Choroid plexus epithelial cell (primary cell): ENCODE data around the gene LNX1.
A peak's percentile ranks its signal among the peaks of the same experiment; 100 is the strongest.
"Not testable (repeated sequence)": the region's sequence is repeated elsewhere in the genome, so short reads cannot be mapped to it uniquely, and the experiment has no call there.

Experiments
- DNase-seq: peaks from one replicate; pipeline ENCODE4 v3.0.0-alpha.2; 2010; ENCODE audit warnings: low read depth
- H3K4me3 ChIP-seq: 2 replicates; pipeline ENCODE4 v1.5.1; 2011; ENCODE audit warnings: low read depth, mild to moderate bottlenecking, control low read depth, low read length, moderate library complexity
- CTCF ChIP-seq: conservative IDR thresholded peaks from 2 replicates; pipeline ENCODE4 v1.5.1; 2011; ENCODE audit warnings: low read depth, mild to moderate bottlenecking, control low read depth, inconsistent platforms, low read length, moderate library complexity

The LNX1 gene

GRCh38 chr4:53479736-53480525 is 111.4 kb downstream of the LNX1 start:
- no peak overlapping the region for H3K4me3 ChIP-seq
- TF ChIP-seq CTCF: no peak
- peak; percentile 47 for DNase-seq

DNA sequence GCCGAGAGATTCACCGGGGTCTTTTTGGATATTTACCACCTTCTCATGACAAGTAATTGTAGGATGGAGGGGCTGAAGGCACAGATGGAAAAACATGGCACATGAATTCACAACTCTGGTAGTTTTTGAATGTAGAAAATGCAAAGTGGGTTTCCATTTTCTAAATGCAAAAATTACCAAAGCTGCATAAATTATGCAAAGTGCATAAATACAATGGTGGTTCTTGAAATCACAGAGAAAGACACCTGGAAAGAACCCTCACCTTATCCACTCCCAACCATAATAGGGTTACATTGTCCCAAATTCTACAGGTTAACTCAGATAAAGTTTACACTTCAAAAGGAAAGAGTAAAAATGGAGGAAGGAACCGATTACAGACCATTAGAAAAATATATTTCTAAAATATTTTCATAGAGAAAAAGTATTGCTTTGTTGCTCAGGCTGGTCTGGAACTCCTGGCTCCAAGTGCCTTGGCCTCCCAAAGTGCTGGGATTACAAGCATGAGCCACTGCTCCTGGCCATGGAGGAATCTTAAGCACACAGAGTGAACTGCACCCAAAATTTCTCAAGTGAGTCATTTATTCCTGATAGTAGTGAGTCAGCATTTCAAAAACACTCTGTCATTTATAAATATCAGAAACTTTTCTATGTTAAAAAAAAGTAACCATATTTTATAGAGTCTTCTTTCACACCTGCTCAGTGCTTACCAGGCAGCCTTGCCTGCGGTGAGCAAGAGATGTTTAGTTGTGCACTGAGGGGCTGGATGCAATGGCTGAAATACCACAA is 112.4 kb downstream of the LNX1 start:
- DNase-seq: peak; percentile 84
- no peak overlapping the region for H3K4me3 ChIP-seq
- no peak for TF ChIP-seq CTCF

- DNase-seq: no peak
- TF ChIP-seq CTCF: no peak
- H3K4me3 ChIP-seq: no peak overlapping the region
These were observed 113.7 kb downstream of the LNX1 start for GRCh38 chr4:53477636-53478035.

GRCh38 chr4:53477038-53477565 is 114.2 kb downstream of the LNX1 start:
- peak; percentile 56 for DNase-seq
- H3K4me3 ChIP-seq: no peak overlapping the region
- no peak for TF ChIP-seq CTCF

DNA sequence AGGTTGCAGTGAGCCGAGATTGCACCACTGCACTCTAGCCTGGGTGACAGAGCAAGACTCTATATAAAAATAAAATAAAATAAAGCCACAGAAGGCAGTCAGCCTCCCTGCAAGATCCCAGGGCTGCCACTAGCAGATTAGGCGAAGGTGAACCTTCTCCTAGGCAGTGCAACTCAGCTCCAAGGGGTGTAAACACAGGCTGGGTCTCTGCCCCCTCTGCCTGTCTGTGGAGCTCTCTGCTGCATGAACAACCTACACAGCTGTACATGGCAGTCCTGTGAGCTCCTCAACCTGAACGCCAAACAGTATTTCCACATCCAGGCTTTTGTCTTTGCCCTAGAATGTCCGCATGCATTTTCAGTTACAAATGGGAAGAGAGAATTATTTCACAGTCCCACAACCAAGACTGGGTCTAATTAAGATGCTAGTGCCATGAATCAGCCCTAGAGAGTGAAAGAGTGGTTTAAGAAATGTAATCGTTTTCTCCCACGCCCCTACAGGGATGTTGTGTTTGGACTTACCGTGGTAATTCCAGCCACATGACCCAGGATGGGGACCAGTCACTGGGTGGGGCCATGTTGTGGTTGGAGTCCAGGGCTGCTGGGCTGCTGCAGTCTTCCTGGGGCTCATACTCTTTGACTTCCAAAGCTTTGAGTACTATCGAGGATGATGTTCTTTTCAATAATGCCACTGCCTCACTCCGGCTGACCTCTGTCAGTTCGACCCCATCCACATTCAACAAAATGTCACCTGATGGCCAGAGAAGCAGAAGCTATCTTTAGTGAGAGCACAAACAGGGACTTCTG is 114.9 kb downstream of the LNX1 start:
- DNase-seq: peak; percentile 87
- TF ChIP-seq CTCF: no peak
- H3K4me3 ChIP-seq: no peak overlapping the region

DNA sequence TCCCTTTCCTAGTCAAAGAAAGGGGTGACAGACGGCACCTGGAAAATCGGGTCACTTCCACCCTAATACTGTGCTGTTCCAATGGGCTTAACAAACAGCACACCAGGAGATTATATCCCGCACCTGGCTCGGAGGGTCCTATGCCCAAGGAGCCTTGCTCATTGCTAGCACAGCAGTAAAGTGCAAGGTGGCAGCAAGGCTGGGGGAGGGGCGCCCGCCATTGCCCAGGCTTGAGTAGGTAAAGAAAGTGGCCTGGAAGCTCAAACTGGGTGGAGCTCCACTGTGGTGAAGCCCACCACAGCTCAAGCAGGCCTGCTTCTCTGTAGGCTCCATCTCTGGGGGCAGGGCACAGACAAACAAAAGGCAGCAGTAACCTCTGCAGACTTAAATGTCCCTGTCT is 124.7 kb downstream of the LNX1 start:
- not testable (repeated sequence) for H3K4me3 ChIP-seq, DNase-seq

DNA sequence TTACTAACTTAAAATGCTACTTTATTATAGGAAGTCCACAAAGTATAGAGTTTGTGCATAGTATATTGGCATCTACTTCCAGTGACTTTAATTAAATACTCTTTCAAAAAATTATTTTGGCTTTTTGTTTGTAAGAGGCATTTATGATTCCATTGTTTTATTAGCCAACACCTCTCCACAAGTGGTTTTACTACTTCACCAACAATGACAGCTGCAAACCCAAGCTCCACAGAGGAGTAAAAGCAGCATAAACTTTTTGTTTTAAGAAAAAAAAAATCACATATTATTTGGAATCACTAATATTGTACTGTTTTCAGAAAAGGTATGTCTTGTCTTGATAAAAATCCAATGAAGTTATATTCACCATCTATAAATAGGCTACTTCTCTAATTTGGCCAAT is 125.4 kb downstream of the LNX1 start:
- no peak for TF ChIP-seq CTCF
- no peak for DNase-seq

More for the DNA sequence above, 125.4 kb downstream of the LNX1 start:
- H3K4me3 ChIP-seq: no peak overlapping the region
